ENCODE measurements around the gene GLIS1. TPM values are rescaled to one million over a fixed set of nuclear protein-coding genes. Genes with fewer than 3 reads are reported as not detected.
"Not testable (repeated sequence)": the region's sequence is repeated elsewhere in the genome, so short reads cannot be mapped to it uniquely, and the experiment has no call there.

The GLIS1 gene
- polyA plus RNA-seq, 3 donors from 2014 or later, result not detected

DNA sequence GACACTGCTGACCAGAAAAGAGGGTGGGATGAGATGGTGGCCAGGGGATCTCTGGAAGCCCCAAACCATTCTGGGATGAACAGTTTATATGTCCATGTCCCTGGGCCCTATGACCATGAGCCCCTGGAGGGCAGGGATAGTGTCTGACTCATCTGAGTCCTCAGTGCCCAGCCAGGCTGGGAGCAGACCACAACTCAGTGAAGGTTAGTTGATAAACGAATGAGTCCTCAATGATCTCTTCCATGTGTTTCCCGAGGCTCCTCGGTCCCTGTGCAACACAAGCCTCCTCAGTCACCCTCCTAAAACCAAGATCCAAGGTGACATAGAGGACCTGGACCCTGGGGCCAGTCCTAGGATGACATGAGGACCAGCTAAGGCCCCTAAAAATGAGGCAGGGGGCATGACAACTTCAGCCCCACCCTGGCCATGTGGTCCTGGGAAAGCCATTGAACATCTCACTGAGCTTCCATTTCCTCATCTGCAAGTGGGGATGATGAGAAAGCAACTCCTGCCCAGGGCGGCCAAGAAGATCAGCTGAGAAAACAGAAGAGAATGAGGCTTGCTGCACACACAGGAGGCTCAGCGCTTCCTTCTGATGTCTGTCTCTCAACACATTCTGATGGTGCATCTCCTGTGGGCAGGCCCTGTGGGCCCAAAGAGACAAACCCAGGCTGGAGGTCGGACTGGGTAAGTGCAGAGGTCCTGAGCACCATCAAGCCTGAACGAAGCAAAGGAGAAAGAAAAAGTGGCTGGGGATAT lies 86.3 kb downstream of the GLIS1 start:
- Mint-ChIP-seq H3K27me3 (ENCODE audit: low read depth in 3 of 3) (peaks cover 2 to 11% (median 4%) of the 10 kb centered on the region in 3 donors), H3K4me1 (no peaks in the 10 kb centered on the region), H3K27ac (no peak overlapping the region), H3K9me3 (no peaks in the 10 kb centered on the region), H3K4me3 (no peak overlapping the region), H3K36me3 (no peaks in the 10 kb centered on the region)
- no peak for DNase-seq

DNA sequence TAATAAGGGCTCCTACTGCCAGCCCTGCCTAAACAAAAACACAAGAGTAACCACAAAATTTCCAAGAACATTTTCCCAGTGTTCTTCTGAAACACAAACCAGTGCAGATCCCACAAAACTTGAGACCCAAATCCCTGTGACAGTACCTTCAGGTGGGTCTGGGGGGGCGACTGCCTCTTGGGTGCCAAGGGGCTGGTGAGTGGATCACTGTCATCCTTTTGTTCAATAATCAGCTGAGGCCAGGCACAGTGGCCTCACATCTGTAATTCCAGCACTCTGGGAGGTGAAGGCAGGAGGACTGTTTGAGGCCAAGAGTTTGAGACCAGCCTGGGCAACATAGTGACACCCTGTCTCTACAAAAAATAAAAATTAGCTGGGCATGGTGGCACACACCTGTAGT lies 87.6 kb downstream of the GLIS1 start:
- no peak overlapping the region for H3K4me3 Mint-ChIP-seq

DNA sequence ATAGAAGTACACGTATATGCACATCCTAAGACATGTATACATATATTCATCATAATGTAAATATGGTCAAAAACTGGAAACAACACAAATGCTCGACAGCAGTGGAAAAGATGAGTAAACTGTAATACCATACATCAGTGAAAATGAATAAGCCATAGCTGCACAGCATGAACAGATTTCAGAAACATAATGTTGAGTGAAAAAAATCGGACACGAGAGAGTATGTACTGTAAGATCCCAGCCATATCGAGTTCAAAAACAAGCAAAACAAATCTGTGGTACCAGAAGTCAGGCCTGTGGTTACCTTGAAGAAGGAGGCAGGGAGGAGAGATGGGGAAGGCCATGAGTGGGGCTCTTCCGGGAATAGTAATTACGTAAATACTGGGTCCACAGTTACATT lies 90.4 kb downstream of the GLIS1 start:
- H3K9me3 Mint-ChIP-seq, result no peaks in the 10 kb centered on the region
- peaks cover 0 to 10% (median 3%) of the 10 kb centered on the region in 3 donors for H3K27me3 Mint-ChIP-seq (ENCODE audit: low read depth in 3 of 3)
- H3K4me3 Mint-ChIP-seq, result no peak overlapping the region
- no peak overlapping the region for H3K27ac Mint-ChIP-seq
- DNase-seq, result no peak
- H3K36me3 Mint-ChIP-seq, result no peaks in the 10 kb centered on the region
- no peaks in the 10 kb centered on the region for H3K4me1 Mint-ChIP-seq

More for the DNA sequence above, 87.6 kb downstream of the GLIS1 start:
- Mint-ChIP-seq H3K4me1 (no peaks in the 10 kb centered on the region), H3K27me3 (ENCODE audit: low read depth in 3 of 3) (peaks cover 0 to 8% (median 5%) of the 10 kb centered on the region in 3 donors), H3K27ac (no peak overlapping the region), H3K9me3 (no peaks in the 10 kb centered on the region), H3K36me3 (no peaks in the 10 kb centered on the region)
- DNase-seq, result no peak

GRCh38 chr1:53647915-53648314 lies 91.0 kb downstream of the GLIS1 start:
- H3K27ac Mint-ChIP-seq; H3K36me3 Mint-ChIP-seq; H3K9me3 Mint-ChIP-seq; H3K27me3 Mint-ChIP-seq (ENCODE audit: low read depth in 3 of 3); H3K4me1 Mint-ChIP-seq; DNase-seq; H3K4me3 Mint-ChIP-seq: not testable (repeated sequence)

- Mint-ChIP-seq H3K27ac (peak overlapping the region in 1 of 6 donors; percentile 7), H3K4me1 (no peaks in the 10 kb centered on the region), H3K9me3 (no peaks in the 10 kb centered on the region), H3K27me3 (ENCODE audit: low read depth in 3 of 3) (peaks cover 0 to 10% (median 3%) of the 10 kb centered on the region in 3 donors), H3K36me3 (no peaks in the 10 kb centered on the region), H3K4me3 (no peak overlapping the region)
- no peak for DNase-seq
These were observed 92.2 kb downstream of the GLIS1 start for GRCh38 chr1:53646732-53647131.

GRCh38 chr1:53645690-53646078 lies 93.3 kb downstream of the GLIS1 start:
- no peaks in the 10 kb centered on the region for H3K9me3 Mint-ChIP-seq
- no peak overlapping the region for H3K27ac Mint-ChIP-seq
- DNase-seq, result no peak
- H3K4me1 Mint-ChIP-seq, result no peaks in the 10 kb centered on the region
- H3K36me3 Mint-ChIP-seq, result no peaks in the 10 kb centered on the region
- H3K4me3 Mint-ChIP-seq, result no peak overlapping the region
- peaks cover 0 to 10% (median 3%) of the 10 kb centered on the region in 3 donors for H3K27me3 Mint-ChIP-seq (ENCODE audit: low read depth in 3 of 3)

- no peak for DNase-seq
- Mint-ChIP-seq H3K9me3 (no peaks in the 10 kb centered on the region), H3K4me1 (no peaks in the 10 kb centered on the region), H3K27ac (no peak overlapping the region), H3K36me3 (no peaks in the 10 kb centered on the region), H3K27me3 (ENCODE audit: low read depth in 3 of 3) (peaks cover 0 to 10% (median 4%) of the 10 kb centered on the region in 3 donors), H3K4me3 (no peak overlapping the region)
These were observed 93.9 kb downstream of the GLIS1 start for GRCh38 chr1:53644909-53645689.

GRCh38 chr1:53644496-53644895 lies 94.5 kb downstream of the GLIS1 start:
- H3K27ac Mint-ChIP-seq, result no peak overlapping the region
- no peaks in the 10 kb centered on the region for H3K4me1 Mint-ChIP-seq
- peaks cover 0 to 7% (median 4%) of the 10 kb centered on the region in 3 donors for H3K27me3 Mint-ChIP-seq (ENCODE audit: low read depth in 3 of 3)
- no peak for DNase-seq
- no peaks in the 10 kb centered on the region for H3K9me3 Mint-ChIP-seq
- no peak overlapping the region for H3K4me3 Mint-ChIP-seq
- H3K36me3 Mint-ChIP-seq, result no peaks in the 10 kb centered on the region

- Mint-ChIP-seq H3K9me3 (no peaks in the 10 kb centered on the region), H3K36me3 (no peaks in the 10 kb centered on the region), H3K4me3 (no peak overlapping the region), H3K27me3 (ENCODE audit: low read depth in 3 of 3) (peaks cover 0 to 7% (median 4%) of the 10 kb centered on the region in 3 donors), H3K4me1 (no peaks in the 10 kb centered on the region), H3K27ac (no peak overlapping the region)
- DNase-seq, result no peak
These were observed 95.0 kb downstream of the GLIS1 start for GRCh38 chr1:53643881-53644390.

GRCh38 chr1:53643041-53643880 lies 95.7 kb downstream of the GLIS1 start:
- Mint-ChIP-seq H3K9me3 (no peaks in the 10 kb centered on the region), H3K36me3 (no peaks in the 10 kb centered on the region), H3K27me3 (ENCODE audit: low read depth in 3 of 3) (peaks cover 0 to 5% (median 3%) of the 10 kb centered on the region in 3 donors), H3K4me1 (no peaks in the 10 kb centered on the region), H3K27ac (no peak overlapping the region), H3K4me3 (no peak overlapping the region)
- no peak for DNase-seq

GRCh38 chr1:53642607-53643006 lies 96.4 kb downstream of the GLIS1 start:
- Mint-ChIP-seq H3K4me1 (peaks cover 0 to 4% of the 10 kb centered on the region in 2 donors), H3K9me3 (no peaks in the 10 kb centered on the region), H3K4me3 (no peak overlapping the region), H3K27me3 (ENCODE audit: low read depth in 3 of 3) (peaks cover 0 to 4% (median 2%) of the 10 kb centered on the region in 3 donors), H3K27ac (no peak overlapping the region), H3K36me3 (no peaks in the 10 kb centered on the region)
- DNase-seq, result no peak

- H3K27ac Mint-ChIP-seq, result no peak overlapping the region
- peaks cover 0 to 5% (median 2%) of the 10 kb centered on the region in 3 donors for H3K27me3 Mint-ChIP-seq (ENCODE audit: low read depth in 3 of 3)
These were observed 96.8 kb downstream of the GLIS1 start for GRCh38 chr1:53642215-53642555.

DNA sequence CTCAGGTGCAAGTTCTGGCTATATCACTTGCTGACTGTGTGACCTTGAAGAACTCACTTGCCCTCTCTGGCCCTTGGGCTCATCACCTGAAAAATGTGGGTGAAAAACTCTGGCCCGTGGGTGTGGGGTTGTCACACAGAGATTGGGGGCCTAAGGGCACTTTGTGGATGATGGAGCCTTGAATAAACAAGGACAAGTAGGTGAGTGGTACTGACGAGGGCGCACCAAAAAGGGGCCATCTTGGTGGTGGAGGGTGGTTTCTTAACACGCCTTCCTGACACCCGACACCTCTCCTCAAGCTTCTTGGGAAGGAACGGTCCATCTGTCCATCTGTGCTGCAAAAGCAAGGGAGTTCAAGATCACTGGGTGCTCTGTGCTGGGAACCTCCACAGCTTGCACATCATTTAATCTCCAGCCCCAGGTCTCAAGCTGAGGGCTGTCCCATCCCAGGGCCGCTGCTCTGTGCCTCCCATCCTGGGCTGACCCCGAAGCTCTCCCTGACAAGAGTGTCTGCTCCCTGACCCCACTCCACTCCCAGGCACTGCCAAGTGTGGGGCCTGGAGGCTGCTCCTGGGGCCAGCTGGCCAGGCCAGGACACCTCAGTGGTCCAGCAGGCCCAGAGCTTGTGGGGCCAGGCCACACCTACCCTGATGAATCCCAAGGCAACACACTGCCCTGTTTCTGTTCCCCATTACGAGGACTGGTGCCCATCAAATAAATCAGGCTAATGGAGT lies 97.3 kb downstream of the GLIS1 start:
- no peaks in the 10 kb centered on the region for H3K36me3 Mint-ChIP-seq
- H3K27me3 Mint-ChIP-seq (ENCODE audit: low read depth in 3 of 3), result peaks cover 0 to 5% (median 3%) of the 10 kb centered on the region in 3 donors
- H3K27ac Mint-ChIP-seq, result no peak overlapping the region
- no peak overlapping the region for H3K4me3 Mint-ChIP-seq
- H3K4me1 Mint-ChIP-seq, result peaks cover 0 to 5% of the 10 kb centered on the region in 2 donors
- no peak for DNase-seq
- no peaks in the 10 kb centered on the region for H3K9me3 Mint-ChIP-seq

More at GRCh38 chr1:53642215-53642555, 96.8 kb downstream of the GLIS1 start:
- Mint-ChIP-seq H3K36me3 (no peaks in the 10 kb centered on the region), H3K4me1 (peaks cover 0 to 5% of the 10 kb centered on the region in 2 donors), H3K9me3 (no peaks in the 10 kb centered on the region), H3K4me3 (no peak overlapping the region)
- DNase-seq, result no peak
